HG03025 (cell line): ENCODE measurements around the gene MRPL32.
"Not testable (repeated sequence)": the region's sequence is repeated elsewhere in the genome, so short reads cannot be mapped to it uniquely, and the experiment has no call there.

Experiments
- ATAC-seq: cut with Tn5 transposase; IDR thresholded peaks from one replicate; pipeline ENCODE4 v1.9.1; 2021; ENCODE audit warnings: mild to moderate bottlenecking, moderate library complexity; ENCODE audit not compliant: unreplicated experiment, low FRiP score

MRPL32 gene

DNA sequence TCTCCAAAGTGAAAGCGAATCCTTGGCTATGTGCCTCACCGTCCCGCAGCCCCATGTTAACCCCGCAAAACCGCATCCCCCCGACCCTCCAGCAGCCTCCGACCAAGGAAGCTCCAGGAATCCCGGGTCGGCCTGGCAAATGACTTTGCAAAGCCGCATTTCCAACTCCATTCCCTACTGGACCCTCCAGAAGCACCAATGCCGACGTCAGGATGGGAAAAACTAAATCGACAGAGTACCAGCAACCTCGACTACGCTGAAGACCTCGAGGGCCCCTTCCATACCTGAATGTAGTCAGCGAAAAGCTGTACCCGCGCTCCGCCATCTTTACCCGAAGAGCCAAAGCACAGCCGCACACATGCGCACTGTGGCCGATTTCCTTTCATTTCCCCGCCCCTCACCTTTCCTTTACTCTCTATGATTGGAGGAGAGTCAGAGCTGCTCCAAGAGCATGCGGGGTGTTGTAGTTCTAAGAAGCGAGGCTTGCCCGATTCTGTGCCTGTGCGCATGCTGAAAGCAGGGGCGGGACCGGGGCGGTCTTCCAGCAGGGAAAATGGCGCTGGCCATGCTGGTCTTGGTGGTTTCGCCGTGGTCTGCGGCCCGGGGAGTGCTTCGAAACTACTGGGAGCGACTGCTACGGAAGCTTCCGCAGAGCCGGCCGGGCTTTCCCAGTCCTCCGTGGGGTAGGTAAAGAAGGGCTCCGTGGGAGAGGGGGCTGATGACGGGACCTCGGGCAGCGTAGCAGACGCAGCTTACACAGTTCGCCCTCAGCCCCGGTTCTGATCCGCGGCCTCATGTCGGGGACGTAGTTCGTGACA lies at the start of gene MRPL32, which contains the start of gene PSMA2:
TSS of gene MRPL32 (plus strand) at position 543 of the 818 bp plus-strand sequence. CDS start at position 554, 11 bp downstream.
TSS of gene PSMA2 (minus strand) at position 341 of the 818 bp plus-strand sequence. CDS start at position 325, 16 bp downstream.
- ATAC-seq, result peak; percentile 99

DNA sequence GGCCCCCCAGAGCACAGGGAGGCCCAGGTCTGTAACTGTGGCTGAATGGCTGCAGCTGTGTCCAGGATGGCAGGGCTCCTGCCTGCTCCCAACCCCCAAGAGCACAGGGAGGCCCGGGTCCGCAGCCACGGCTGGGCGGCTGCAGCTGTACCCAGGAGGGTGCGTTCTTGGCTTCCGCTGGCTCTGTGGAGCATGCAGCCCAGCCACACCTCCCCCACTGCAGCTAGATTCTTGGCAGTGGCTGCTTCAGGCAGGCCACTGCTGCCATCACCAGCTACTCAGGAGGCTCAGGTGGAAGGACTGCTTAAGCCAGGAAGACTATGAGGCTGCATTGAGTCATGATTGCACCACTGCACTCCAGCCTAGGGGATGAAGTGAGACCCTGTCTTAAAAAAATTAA lies 48.2 kb upstream of the MRPL32 start:
- ATAC-seq, result no peak

DNA sequence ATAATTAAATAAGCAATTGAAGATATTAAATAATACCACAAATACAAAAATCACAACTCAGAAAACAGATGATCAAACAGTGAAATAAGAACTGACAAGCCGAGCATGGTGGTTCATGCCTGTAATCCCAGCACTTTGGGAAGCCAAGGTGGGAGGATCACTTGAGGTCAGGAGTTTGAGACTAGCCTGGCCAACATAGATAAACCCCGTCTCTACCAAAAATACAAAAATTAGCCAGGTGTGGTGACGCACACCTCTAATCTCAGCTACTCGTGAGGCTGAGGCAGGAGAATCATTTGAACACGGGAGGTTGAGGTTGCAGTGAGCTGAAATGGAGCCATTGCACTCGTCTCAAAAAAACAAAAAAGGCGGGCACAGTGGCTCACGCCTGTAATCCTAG lies 47.0 kb upstream of the MRPL32 start:
- ATAC-seq, result not testable (repeated sequence)

DNA sequence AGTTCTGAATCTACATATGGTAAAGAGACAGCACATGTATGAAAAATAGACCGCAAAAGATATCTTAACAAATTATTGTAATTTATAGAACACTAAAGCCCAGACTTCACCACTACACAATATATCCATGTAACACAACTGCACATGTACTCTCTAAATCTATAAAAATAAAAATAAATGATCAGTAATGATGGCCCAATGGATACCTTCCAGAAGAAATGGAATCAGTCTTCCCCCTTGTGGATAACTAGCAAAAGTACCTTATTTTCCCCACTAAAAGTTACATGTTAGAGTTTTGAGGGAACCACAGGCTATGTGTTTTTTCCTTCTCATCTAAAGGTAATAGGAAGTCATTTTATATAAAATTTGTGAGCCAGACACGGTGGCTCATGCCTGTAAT lies 46.0 kb upstream of the MRPL32 start:
- ATAC-seq, result no peak

DNA sequence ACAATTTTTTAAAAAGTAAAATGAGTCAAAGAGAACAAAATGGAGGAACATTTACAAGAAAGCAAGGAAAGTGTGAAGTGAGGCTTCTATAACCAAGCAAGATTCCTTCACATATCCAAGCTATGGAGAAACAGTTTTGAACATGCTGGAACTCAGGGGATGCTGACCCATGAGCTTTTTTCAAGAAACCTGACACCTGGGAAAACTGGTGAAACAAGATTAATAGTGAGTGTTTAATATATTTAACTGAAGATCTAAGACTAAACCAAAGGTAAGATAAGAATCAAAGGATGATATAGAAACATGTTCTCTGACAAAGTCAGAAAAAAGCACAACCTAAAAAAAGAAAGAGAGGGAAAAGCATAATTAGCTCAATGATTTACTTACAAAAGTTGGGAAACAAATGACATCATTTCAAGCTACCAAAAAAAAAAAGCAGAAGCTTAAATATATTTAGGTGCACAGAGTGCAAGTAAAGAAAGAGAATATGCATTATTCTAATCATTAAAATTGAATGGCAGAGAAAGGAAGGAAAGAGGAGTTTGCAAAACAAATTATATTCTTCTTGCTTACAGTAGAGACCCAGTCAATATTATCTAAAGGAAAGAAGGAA lies 45.2 kb upstream of the MRPL32 start:
- no peak for ATAC-seq

DNA sequence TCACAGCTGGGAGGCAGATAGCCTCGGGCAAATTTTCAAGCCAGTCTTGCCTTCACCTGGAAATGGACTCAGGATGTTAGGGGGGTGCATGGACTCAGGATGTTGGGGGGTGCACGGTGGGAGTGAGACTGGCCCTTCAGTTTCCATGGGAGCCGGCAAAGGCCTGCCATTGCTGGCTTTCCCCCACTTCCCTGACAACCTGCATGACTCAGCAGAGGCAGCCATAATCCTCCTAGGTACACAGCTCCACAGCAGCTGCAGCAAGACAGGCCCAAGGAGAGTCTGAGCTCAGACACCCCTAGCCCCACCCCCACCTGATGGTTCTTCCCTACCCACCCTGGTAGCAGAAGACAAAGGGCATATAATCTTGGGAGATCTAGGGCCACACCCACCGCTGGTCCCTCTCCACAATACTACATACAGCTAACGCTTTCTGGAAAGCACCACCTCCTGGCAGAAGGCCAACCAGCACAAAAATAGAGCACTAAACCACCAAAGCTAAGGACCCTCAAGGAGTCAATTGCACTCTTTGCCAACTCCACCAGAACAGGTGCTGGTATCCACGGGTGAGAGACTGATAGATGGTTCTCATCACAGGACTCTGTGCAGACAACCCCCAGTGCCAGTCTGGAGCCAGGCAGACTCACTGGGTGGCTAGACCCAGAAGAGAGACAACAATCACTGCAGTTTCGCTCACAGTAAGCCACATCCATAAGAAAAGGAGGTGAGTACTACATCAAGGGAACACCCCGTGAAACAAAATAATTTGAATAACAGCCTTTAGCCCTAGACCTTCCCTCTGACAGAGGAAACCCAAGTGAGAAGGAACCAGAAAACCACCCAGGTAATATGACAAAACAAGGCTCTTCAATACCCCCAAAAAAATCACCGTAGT lies 38.6 kb upstream of the MRPL32 start:
- ATAC-seq, result no peak

DNA sequence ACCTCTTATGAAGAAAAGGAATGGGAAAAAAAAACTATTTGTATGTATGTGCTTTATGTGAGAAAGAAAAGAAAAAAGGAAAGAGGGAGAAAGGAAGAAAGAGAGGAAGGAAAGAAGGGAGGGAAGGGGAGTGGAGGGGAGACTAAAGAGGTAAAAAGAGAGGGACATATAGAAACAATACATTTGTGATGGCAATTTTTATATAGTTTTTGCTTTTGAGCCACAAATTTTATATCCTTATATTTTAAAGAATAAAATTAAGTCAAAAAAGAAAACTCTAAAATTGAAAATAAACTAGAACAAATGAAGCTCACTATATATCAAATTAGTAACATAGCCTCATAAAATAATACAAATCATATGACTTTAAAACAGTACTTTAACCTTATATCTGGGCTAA lies 31.3 kb upstream of the MRPL32 start:
- no peak for ATAC-seq

DNA sequence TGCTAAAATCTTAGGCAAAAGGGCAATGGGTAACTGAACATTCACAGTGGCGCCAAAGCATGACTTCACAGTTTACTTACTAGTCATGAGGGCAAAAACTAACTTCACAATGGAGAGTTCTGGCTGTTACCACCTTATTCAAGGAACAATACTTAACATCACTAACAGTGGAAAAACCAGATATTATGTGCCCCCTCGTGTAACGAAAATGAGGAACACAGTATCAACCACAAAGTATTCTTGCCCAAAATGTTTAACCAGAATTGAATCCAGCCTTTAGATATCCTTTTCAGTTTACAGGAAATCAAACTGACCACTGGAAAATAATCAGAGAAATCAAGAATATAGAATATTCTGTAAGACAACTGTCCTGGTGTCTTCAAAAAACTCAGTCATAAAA lies 29.8 kb upstream of the MRPL32 start:
- no peak for ATAC-seq

DNA sequence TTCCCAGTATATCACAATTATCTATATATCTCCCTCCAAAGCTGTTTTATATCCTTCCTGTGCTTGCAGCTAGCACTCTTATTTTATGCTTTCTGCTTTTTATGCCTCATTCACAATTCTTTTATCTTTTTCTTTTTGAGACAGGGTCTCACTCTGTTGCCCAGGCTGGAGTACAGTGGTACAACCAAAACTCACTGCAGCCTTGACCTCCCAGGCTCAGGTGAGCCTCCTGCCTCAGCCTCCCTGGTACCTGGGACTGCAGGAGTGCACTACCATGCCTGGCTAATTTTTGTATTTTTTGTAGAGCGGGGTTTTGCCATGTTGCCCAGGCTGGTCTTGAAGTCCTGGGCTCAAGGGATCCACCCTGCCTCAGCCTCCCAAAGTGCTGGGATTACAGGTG lies 26.0 kb upstream of the MRPL32 start:
- no peak for ATAC-seq

DNA sequence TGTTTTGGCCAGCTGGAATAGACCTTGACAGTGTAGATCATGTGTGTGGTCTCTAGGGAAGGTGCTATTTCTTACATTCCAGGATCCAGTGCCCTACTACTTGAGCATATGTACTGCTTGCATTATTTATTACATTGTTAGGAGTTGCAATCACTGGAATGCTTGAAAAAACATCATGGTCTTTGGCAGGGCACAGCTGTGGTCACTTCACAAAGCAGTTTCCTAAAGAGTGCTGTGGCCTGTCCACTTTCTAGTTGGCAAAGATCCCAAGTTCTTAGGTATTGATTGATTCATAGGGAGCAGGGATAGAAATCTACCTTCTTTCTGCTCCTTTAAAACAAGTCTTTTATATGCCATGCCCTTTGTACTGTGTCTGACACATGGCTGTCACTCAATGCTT lies 24.9 kb upstream of the MRPL32 start:
- no peak for ATAC-seq

DNA sequence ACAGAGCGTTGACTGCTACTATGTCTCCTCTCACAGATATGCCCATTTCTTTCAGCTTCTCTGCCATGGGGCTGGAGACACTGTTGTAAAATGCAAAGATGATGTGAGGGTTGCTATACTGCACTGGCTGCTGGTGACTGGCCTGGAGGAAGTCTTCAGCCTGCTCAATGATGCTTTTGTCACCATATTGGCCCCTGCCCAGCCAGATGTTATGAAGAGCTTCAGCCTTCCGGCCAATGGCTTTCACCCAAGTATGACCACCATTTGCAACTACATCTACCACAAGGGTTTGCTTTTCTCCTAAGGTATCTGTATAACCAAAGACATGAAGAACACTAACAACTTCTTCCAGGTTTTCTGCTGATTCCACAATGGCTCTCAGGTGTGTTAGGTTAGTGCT lies 21.9 kb upstream of the MRPL32 start:
- no peak for ATAC-seq

DNA sequence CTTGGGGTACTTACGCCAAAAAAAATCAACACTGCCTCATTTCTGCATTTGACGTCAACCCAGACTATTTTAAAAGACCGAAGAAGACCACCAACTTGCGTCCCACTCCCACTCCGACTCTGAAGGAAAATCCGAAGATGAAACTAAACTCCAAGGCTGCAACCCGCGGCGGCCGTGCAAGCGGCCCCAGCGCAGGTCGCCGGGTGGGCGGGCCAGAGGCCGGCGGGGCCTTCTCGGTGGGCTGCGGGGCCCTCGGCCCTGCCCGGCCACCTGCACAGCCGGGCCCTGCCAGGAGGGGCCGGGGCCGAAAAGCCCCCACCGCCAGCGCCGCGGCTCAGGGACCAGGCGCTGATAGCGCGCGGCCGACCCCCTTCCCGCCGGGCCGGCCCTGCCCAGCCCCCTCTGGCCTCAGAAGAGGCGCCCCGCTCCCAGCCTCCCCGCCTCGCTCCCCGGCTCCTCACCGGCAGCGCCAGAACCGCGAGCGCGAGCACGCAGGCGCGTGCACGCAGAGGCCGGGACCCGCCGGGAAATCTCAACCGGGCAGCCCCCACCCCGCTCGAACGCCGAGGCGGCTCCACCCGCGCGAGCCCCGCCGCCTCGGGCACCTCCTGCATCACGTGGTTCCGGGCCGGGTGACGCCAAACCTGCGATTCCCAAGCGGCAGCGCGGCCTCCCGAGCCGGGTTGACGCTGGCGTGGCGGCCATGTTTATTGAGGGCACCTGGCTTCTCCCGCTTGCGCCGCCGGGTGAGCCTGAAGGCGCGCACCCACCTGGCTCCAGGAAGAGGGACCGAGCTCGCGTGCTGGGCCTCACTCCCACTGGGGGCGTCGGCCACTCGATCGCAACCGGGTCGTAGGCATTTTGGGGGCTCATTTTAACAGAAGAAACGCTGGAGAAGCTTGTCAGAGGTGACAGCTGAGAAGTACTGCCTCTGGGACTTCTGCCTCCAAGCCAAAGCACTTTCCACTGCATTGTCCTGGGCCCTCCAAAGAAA lies 20.4 kb upstream of the MRPL32 start, which contains the start of gene C7orf25:
TSS of gene C7orf25 (minus strand) at position 617 of the 994 bp plus-strand sequence. CDS start 1,170 bp downstream, outside the sequence.
- ATAC-seq, result peak; percentile 87

DNA sequence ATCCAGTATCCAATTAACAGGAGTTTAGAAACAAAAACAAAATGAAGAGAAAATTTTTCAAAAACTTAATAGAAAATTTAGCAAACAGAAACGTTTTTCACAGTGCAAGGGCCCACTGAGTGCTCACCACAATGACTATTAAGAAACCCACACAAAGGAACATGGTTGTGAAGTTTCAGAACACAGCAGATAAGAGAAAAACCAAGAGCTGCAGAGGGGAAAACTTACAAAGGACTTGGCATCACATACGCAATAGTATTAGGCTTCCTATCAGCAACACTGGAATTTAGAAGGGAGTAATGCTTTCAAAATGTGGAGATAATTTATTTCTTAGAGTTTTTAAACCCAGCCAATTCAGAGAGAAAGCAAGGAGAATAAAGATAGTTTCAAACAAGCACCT lies 18.6 kb upstream of the MRPL32 start:
- no peak for ATAC-seq

DNA sequence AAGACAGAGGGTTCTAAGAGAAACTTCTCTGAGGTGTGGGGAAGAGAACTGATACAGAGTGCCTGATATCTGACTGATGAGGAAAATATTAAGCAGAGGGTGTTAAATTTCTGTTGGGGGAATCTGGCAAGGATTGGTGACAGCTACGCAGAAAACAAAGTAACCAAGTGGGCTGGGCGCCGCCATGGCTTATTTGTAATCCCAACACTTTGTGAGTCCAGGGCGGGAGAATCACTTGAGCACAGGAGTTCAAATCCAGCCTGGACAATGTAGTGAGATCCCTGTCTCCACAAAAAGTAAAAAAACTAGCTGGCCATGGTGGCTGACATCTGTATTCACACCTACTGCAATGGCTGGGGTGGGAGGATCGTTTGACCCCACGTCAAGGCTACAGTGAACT lies 18.2 kb upstream of the MRPL32 start:
- ATAC-seq, result no peak

DNA sequence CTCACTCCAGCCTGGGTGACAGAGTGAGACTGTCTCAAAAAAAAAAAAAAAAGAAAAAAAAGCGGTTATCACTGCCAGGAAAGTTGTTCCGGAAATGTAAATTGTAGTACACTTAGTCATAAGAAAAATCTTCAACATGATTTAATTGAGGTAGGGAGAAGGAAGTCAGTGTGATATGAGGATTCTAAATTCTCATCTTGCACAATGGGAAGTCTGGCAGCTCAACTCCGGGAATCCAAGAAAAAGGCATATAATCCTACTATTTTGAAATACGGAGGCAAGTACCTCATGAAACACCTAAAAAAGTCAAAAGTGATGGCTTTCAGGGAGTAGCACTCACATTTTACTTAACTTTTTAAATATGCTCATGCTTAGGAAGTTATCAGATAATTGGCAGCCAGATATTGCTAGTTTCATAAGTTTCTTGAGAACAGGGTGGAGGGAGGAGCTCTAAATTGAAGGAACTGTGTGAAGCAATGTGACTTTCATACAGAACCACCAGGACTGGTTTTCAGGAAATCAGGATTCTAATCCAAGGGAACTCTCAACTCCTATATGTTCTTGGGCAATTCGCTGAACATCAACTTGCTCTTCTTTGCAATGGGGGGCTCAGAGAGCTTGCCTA lies 17.6 kb upstream of the MRPL32 start:
- no peak for ATAC-seq

DNA sequence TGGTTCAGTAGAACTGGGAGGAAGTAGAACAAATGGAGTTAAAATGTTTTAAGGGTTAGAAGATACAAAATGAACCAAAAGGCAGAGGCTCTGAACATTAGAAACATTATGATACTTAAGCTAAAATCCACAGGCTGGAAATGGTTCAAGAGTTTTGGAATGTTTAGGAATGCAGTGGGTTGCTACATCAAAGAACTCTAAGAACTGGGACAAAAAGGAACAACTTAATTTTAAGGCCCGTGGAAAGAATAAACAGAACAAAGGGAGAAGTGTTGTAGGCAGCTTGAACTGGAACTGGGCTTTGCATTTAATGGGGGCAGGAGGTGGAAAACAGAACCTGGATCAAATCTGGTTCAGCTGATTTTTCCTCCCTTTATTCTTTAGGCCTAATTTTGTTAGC lies 16.8 kb upstream of the MRPL32 start:
- no peak for ATAC-seq

DNA sequence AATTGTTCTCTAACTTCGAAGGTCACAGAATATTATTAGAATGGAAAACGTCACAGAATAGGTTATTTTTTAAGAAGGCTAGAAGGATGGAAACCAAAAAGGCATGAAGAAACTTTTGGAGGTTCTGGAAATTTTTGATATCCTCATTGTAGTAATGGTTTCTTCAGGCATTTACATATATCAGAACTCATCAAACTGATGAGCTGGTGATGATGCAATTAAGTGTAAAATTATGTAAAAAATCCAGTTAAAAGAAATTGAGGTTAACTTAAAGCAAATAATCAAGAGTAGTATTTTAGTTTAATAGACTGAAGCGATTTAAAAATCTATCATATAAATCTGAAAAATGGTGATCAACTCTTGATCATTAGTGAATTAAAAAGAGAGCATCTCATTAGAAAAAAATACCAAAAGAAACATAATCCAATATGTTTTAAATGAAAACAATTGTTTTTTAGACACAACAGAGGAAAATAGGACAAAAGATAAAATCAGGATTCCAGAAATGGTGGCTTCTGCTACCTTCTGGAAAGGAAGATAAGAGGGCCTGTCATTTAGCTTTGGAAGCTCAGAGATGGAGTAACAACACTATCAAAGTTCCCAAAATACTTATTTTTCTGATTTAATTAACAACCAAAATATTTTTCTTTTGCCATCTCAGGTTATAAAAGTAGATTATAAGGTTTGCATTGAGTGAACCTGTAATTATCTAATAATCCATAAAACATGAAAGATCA lies 10.0 kb upstream of the MRPL32 start:
- no peak for ATAC-seq

DNA sequence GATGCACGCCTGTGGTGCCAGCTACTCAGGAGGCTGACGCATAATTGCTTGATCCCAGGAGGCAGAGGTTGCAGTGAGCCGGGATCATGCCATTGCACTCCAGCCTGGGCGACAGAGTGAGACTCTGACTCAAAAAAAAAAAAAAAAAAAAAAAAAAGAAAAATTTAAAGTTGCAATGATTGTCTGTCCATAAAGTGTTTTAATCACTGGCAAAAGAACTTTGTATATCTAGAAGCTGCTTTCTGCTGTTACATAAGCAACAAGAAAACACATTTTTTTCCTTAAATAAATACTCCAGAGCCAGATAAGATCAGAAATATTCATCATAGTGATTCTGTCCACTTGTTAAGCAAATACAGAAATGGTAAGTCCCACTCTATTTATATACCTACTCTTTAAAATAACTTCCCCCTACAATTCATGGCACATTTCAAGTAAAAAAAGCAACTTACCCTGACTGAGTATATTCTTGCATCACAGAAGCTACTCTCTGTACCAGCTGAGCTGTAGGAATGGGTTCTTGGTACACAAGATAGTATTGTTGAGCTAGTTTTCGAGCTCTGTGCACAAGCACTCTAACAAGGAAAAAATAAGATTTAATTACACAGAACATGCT lies 7.8 kb upstream of the MRPL32 start:
- no peak for ATAC-seq
